NB4 (cell line): Measurements from ENCODE around the gene CYLD.

ENCODE experiments used
- CTCF ChIP-seq: IDR thresholded peaks from one replicate; pipeline ENCODE4 v1.5.1; 2012; ENCODE audit warnings: low read depth, low read length
- POLR2A ChIP-seq: IDR thresholded peaks from 2 replicates; pipeline ENCODE4 v1.6.1; 2011; ENCODE audit warnings: mild to moderate bottlenecking; ENCODE audit not compliant: insufficient read length; ENCODE audit errors: extremely low read depth

GRCh38 chr16:50818380-50818779 is 76.5 kb downstream of the CYLD start:
- TF ChIP-seq CTCF: no peak
- no peak for TF ChIP-seq POLR2A
